GM23338 (cell line): ENCODE results near the gene PHRF1. TPM values are rescaled to one million over a fixed set of nuclear protein-coding genes. Genes with fewer than 3 reads are reported as not detected.

Source experiments
- ATAC-seq: fragments of 200-7000 bp; cut with Tn5 transposase; 3 replicates; pipeline ENCODE4 v1.9.1; 2020
- DNase-seq: peaks from one replicate; pipeline ENCODE4 v3.0.0-alpha.2; 2015; ENCODE audit warnings: low spot score
- H2AFZ ChIP-seq: fragments of 200-600 bp; sonication (generic); 2 replicates; pipeline ENCODE4 v1.8.0; 2016; ENCODE audit warnings: antibody characterized with exemption, mild to moderate bottlenecking, moderate library complexity
- H3F3A ChIP-seq: fragments of 200-600 bp; sonication (generic); replicated peaks from 2 replicates; pipeline ENCODE4 v1.8.0; 2017; ENCODE audit warnings: antibody characterized with exemption, mixed run types, low read depth
- H3K27ac ChIP-seq: fragments of 200-600 bp; sonication (generic); 2 replicates; pipeline ENCODE4 v1.6.1; 2016; ENCODE audit warnings: low read depth
- H3K27me3 ChIP-seq: fragments of 200-600 bp; sonication (generic); 2 replicates; pipeline ENCODE4 v1.8.0; 2016; ENCODE audit warnings: mild to moderate bottlenecking, mixed run types, moderate library complexity; ENCODE audit not compliant: insufficient read depth
- H3K36me3 ChIP-seq: fragments of 200-600 bp; sonication (generic); 2 replicates; pipeline ENCODE4 v1.8.0; 2016; ENCODE audit warnings: mild to moderate bottlenecking; ENCODE audit not compliant: insufficient read depth
- H3K4me1 ChIP-seq: fragments of 200-600 bp; sonication (generic); 2 replicates; pipeline ENCODE4 v1.8.0; 2016; ENCODE audit warnings: mild to moderate bottlenecking, moderate library complexity; ENCODE audit not compliant: insufficient read depth
- H3K4me2 ChIP-seq: fragments of 200-600 bp; sonication (generic); 2 replicates; pipeline ENCODE4 v1.7.1; 2017; ENCODE audit warnings: mixed run types
- H3K4me3 ChIP-seq: fragments of 200-600 bp; sonication (generic); 2 replicates; pipeline ENCODE4 v1.6.1; 2016; ENCODE audit warnings: mixed run types
- H3K79me2 ChIP-seq: fragments of 200-600 bp; sonication (generic); replicated peaks from 2 replicates; pipeline ENCODE4 v1.8.0; 2017; ENCODE audit warnings: mild to moderate bottlenecking; ENCODE audit not compliant: insufficient read depth
- H3K9me2 ChIP-seq: fragments of 200-600 bp; sonication (generic); 2 replicates; pipeline ENCODE4 v1.8.0; 2017; ENCODE audit not compliant: insufficient read depth
- H4K20me1 ChIP-seq: fragments of 200-600 bp; sonication (generic); replicated peaks from 2 replicates; pipeline ENCODE4 v1.8.0; 2017; ENCODE audit warnings: mild to moderate bottlenecking; ENCODE audit not compliant: insufficient read depth
- H3K27ac Mint-ChIP-seq: 2 replicates; pipeline ENCODE4 v1.8.0; 2020; ENCODE audit warnings: inconsistent platforms, mild to moderate bottlenecking, moderate library complexity, mixed read lengths
- H3K27me3 Mint-ChIP-seq: 3 replicates; pipeline ENCODE4 v1.8.0; 2022; ENCODE audit warnings: low read depth, mild to moderate bottlenecking, moderate library complexity, mixed read lengths, inconsistent platforms; ENCODE audit not compliant: insufficient read depth, poor library complexity
- H3K36me3 Mint-ChIP-seq: 3 replicates; pipeline ENCODE4 v1.8.0; 2021; ENCODE audit warnings: low read depth, mild to moderate bottlenecking, inconsistent platforms, moderate library complexity, mixed read lengths
- H3K4me1 Mint-ChIP-seq: 3 replicates; pipeline ENCODE4 v1.8.0; 2020; ENCODE audit warnings: mild to moderate bottlenecking, inconsistent platforms, mixed read lengths
- H3K4me3 Mint-ChIP-seq: 3 replicates; pipeline ENCODE4 v1.8.0; 2021; ENCODE audit warnings: moderate library complexity, mild to moderate bottlenecking, inconsistent platforms, mixed read lengths
- H3K9me3 Mint-ChIP-seq: 3 replicates; pipeline ENCODE4 v1.8.0; 2020; ENCODE audit warnings: moderate library complexity, mild to moderate bottlenecking, inconsistent platforms, mixed read lengths
- CTCF ChIP-seq, 2 experiments: fragments of 200-600 bp in 1 of 2; sonication (generic) in 1 of 2; conservative IDR thresholded peaks; 2 replicates each; pipeline versions ENCODE4 v1.5.1 to v1.6.1; 2016 to 2017; ENCODE audit warnings: antibody characterized with exemption in 2 of 2, low read depth in 2 of 2, mild to moderate bottlenecking in 2 of 2, moderate library complexity in 1 of 2
- EZH2 ChIP-seq: fragments of 200-600 bp; sonication (generic); IDR thresholded peaks from one replicate; pipeline ENCODE4 v1.8.0; 2017; ENCODE audit warnings: antibody characterized with exemption, mild to moderate bottlenecking, low read depth; ENCODE audit not compliant: unreplicated experiment
- EZH2phosphoT487 ChIP-seq: fragments of 200-600 bp; sonication (generic); IDR thresholded peaks from one replicate; pipeline ENCODE4 v1.8.1; 2018; ENCODE audit warnings: antibody characterized with exemption; ENCODE audit not compliant: unreplicated experiment
- JUNB ChIP-seq: IDR thresholded peaks from one replicate; pipeline ENCODE4 v1.6.1; 2016; ENCODE audit warnings: antibody characterized with exemption; ENCODE audit not compliant: unreplicated experiment
- NANOG ChIP-seq: IDR thresholded peaks from 2 replicates; pipeline ENCODE4 v1.6.1; 2016; ENCODE audit warnings: antibody characterized with exemption, borderline replicate concordance
- POLR2AphosphoS5 ChIP-seq: IDR thresholded peaks from 2 replicates; pipeline ENCODE4 v1.6.1; 2016; ENCODE audit warnings: antibody characterized with exemption, low read depth
- REST ChIP-seq: IDR thresholded peaks from one replicate; pipeline ENCODE4 v1.6.1; 2018; ENCODE audit warnings: antibody characterized with exemption; ENCODE audit not compliant: unreplicated experiment
- ZNF462 ChIP-seq: fragments of 250-450 bp; sonication (Bioruptor Pico); IDR thresholded peaks from 2 replicates; pipeline ENCODE4 v1.5.0; 2020; ENCODE audit warnings: mild to moderate bottlenecking, moderate library complexity
- polyA plus RNA-seq: library from polyadenylated mRNA; unstranded; fragments of >200 nt; fragmentation: Nextera tagmentation; extraction: Ambion mirVana; gene quantifications from 2 replicates; pipeline ENCODE4 v1.2.1, GENCODE V29; 2016
- total RNA-seq: library from RNA; depleted of rRNA; stranded (reverse); fragments of >200 nt; shearing (Covaris generic); gene quantifications from 2 replicates; pipeline ENCODE4 v1.2.3, GENCODE V29; 2014

PHRF1 gene
- total and polyA plus RNA-seq, 2 experiments from 2014 or later: 11.0 to 45.9 TPM

- no peak for TF ChIP-seq REST
- no peak for TF ChIP-seq JUNB
- no peak for TF ChIP-seq CTCF (conservative IDR thresholded peaks at IDR 0.05; ENCODE audit: low read depth in 2 of 2)
- TF ChIP-seq POLR2AphosphoS5: no peak
These were observed 4.5 kb upstream of the PHRF1 start (continued) for GRCh38 chr11:571802-572185.

GRCh38 chr11:573146-573759 is 3.0 kb upstream of the PHRF1 start:
- Histone ChIP-seq H2AFZ (no peak overlapping the region), H3K4me1 (peaks cover 21% of the 10 kb centered on the region), H4K20me1 (peaks cover 14% of the 10 kb centered on the region), H3K36me3 (no peaks in the 10 kb centered on the region), H3K9me2 (no peaks in the 10 kb centered on the region), H3K4me3 (no peak overlapping the region), H3K27ac (no peak overlapping the region), H3F3A (peaks cover 13% of the 10 kb centered on the region; the same call in 1 of the 2 replicates), H3K4me2 (no peak overlapping the region), H3K79me2 (peaks cover 16% of the 10 kb centered on the region), H3K27me3 (peaks cover 33% of the 10 kb centered on the region)
- DNase-seq (no peak), ATAC-seq (no peak)
- Mint-ChIP-seq H3K9me3 (no peaks in the 10 kb centered on the region; the same call in 2 of the 3 replicates), H3K27ac (no peak overlapping the region), H3K36me3 (no peaks in the 10 kb centered on the region; the same call in 2 of the 3 replicates), H3K4me1 (peaks cover 29% of the 10 kb centered on the region), H3K4me3 (no peak overlapping the region), H3K27me3 (peaks cover 31% of the 10 kb centered on the region)
- TF ChIP-seq ZNF462 (CRISPR knock-in tag) (no peak), EZH2 (no peak), REST (no peak), EZH2phosphoT487 (no peak), JUNB (no peak), POLR2AphosphoS5 (no peak), NANOG (no peak)
